D341Med (cell line): Measurements from ENCODE around the gene ZC3H18.

ENCODE experiments used
- DNase-seq: peaks from one replicate; pipeline ENCODE4 v3.0.0; 2012; ENCODE audit warnings: low spot score

Gene ZC3H18

DNA sequence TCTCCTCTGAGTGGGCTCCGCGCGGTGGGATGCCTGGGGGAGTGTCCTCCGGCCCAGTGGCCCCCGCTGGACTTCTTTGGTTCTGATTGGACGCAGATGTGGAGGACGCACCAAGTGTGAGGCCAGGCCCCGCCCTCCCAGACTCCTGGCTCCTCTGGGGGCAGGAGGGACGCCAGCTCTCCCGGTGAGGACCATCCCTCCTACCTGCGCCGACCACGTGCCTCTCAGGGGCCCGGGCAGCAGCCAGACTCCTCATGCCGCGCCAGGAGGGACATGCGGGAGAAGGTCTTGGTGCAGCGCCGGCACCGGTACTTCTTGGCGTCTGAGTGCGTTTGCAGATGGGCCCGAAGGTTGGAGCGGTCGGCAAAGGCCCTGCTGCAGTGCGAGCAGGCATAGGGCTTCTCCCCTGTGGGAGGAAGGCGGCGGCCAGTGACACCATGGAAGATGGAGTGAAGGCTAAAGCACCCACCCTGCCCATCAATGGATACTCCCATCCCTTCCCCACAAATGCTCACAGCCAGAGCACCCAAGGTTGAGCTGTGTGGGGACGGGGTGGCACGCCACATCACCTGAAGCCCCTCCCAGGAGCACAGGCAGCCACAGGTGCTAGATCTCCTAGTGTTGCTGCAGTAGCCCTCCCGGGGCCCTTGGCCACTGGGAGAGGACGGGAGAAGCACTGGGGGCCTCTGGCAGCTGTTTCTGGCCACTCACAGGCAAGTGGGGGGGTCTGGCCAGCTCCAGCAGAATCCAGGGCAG is 108.2 kb downstream of the ZC3H18 start:
- no peak for DNase-seq

- no peak for DNase-seq
These were observed 110.4 kb downstream of the ZC3H18 start for GRCh38 chr16:88680554-88681083.

DNA sequence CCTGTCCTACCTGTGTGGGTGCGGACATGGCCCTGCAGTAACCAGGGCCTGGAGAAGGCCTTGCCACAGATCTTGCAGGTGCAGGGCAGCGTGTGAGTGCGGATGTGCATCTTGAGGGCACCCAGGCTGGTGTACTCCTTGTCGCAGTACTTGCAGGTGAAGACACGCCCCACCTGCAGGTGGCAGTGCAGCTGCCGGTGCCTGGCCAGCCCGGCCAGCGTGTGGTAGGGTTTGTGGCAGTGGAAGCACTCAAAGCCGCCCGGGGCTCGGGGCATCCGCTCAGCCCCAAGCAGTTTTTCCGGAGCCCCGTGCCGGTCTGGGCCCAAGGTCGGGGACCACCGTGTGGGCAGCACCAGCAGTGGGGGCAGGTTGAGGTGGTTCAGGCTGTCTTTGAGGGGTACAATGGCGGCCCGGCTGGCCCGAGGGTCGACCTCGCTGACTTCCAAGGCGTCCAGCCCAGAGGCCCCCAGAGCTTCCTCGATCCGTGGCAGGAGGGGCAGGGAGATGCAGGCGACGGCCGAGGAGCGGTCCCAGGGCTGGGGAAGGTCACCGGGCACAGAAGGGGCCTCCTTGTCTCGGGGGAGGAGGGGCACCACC is 111.0 kb downstream of the ZC3H18 start:
- peak; percentile 62 for DNase-seq
